ENCODE measurements around the gene SPDYE3. TPM values are rescaled to one million over a fixed set of nuclear protein-coding genes. Genes with fewer than 3 reads are reported as not detected.
"Not testable (repeated sequence)": the region's sequence is repeated elsewhere in the genome, so short reads cannot be mapped to it uniquely, and the experiment has no call there.

The SPDYE3 gene
- total RNA-seq, 1 donor from 2014 or later, result not detected

GRCh38 chr7:100295269-100295668 lies 12.2 kb upstream of the SPDYE3 start:
- DNase-seq (ENCODE audit: low spot score in 2 of 2); intact Hi-C loops (cut with DNase I): not testable (repeated sequence)

GRCh38 chr7:100297852-100298631 lies 9.5 kb upstream of the SPDYE3 start:
- H3K4me3 ChIP-seq; H3K9me3 ChIP-seq; intact Hi-C loops (cut with DNase I); H3K4me1 ChIP-seq; H3K36me3 ChIP-seq; H3K27ac ChIP-seq; DNase-seq (ENCODE audit: low spot score in 2 of 2); H3K27me3 ChIP-seq: not testable (repeated sequence)

More at GRCh38 chr7:100295269-100295668, 12.2 kb upstream of the SPDYE3 start:
- not testable (repeated sequence) for H3K36me3 ChIP-seq, H3K4me3 ChIP-seq, H3K9me3 ChIP-seq, H3K27ac ChIP-seq, H3K4me1 ChIP-seq, H3K27me3 ChIP-seq

GRCh38 chr7:100298632-100298895 lies 8.9 kb upstream of the SPDYE3 start:
- H3K36me3 ChIP-seq; DNase-seq (ENCODE audit: low spot score in 2 of 2); H3K27me3 ChIP-seq; H3K27ac ChIP-seq; H3K4me1 ChIP-seq; intact Hi-C loops (cut with DNase I); H3K9me3 ChIP-seq; H3K4me3 ChIP-seq: not testable (repeated sequence)

- H3K9me3 ChIP-seq; DNase-seq (ENCODE audit: low spot score in 2 of 2); H3K36me3 ChIP-seq; intact Hi-C loops (cut with DNase I); H3K4me1 ChIP-seq; H3K27me3 ChIP-seq; H3K4me3 ChIP-seq; H3K27ac ChIP-seq: not testable (repeated sequence)
Measured at GRCh38 chr7:100304526-100304925, 3.0 kb upstream of the SPDYE3 start.

- H3K27me3 ChIP-seq; DNase-seq (ENCODE audit: low spot score in 2 of 2); H3K36me3 ChIP-seq; H3K27ac ChIP-seq; H3K4me1 ChIP-seq; H3K4me3 ChIP-seq; H3K9me3 ChIP-seq; intact Hi-C loops (cut with DNase I): not testable (repeated sequence)
Measured at GRCh38 chr7:100318329-100318728, 10.8 kb downstream of the SPDYE3 start.

GRCh38 chr7:100321648-100322047 lies 14.1 kb downstream of the SPDYE3 start:
- DNase-seq (ENCODE audit: low spot score in 2 of 2); H3K4me3 ChIP-seq; H3K4me1 ChIP-seq; H3K27ac ChIP-seq; intact Hi-C loops (cut with DNase I); H3K27me3 ChIP-seq; H3K9me3 ChIP-seq: not testable (repeated sequence)
- H3K36me3 ChIP-seq, result peaks cover 5 to 24% of the 10 kb centered on the region in 2 donors

- H3K36me3 ChIP-seq, result peaks cover 14 to 33% of the 10 kb centered on the region in 2 donors
- H3K4me3 ChIP-seq; H3K27me3 ChIP-seq; intact Hi-C loops (cut with DNase I); H3K27ac ChIP-seq; H3K9me3 ChIP-seq; H3K4me1 ChIP-seq; DNase-seq (ENCODE audit: low spot score in 2 of 2): not testable (repeated sequence)
Measured at GRCh38 chr7:100324194-100324593, 16.7 kb downstream of the SPDYE3 start.

GRCh38 chr7:100325671-100326070 lies 18.2 kb downstream of the SPDYE3 start:
- H3K4me1 ChIP-seq; H3K27ac ChIP-seq; DNase-seq (ENCODE audit: low spot score in 2 of 2); intact Hi-C loops (cut with DNase I); H3K4me3 ChIP-seq; H3K9me3 ChIP-seq; H3K27me3 ChIP-seq: not testable (repeated sequence)
- H3K36me3 ChIP-seq, result peaks cover 14 to 30% of the 10 kb centered on the region in 2 donors

- DNase-seq (ENCODE audit: low spot score in 2 of 2); H3K9me3 ChIP-seq; H3K27me3 ChIP-seq; H3K4me1 ChIP-seq; H3K4me3 ChIP-seq; H3K27ac ChIP-seq; intact Hi-C loops (cut with DNase I): not testable (repeated sequence)
- H3K36me3 ChIP-seq, result peaks cover 14 to 30% of the 10 kb centered on the region in 2 donors
Measured at GRCh38 chr7:100326914-100327313, 19.4 kb downstream of the SPDYE3 start.

GRCh38 chr7:100335566-100336466 lies 28.3 kb downstream of the SPDYE3 start:
- not testable (repeated sequence) for H3K36me3 ChIP-seq, H3K27me3 ChIP-seq, H3K9me3 ChIP-seq
- DNase-seq (ENCODE audit: low spot score in 2 of 2), result peak; percentile 86 to 96
- peaks cover 0 to 10% of the 10 kb centered on the region in 2 donors for H3K4me1 ChIP-seq
- H3K4me3 ChIP-seq, result peak overlapping the region; percentile 78 to 96
- intact Hi-C loops (cut with DNase I), result loop anchor here (1.0 kb wide), 1 partner anchor 93 kb away; the partner anchor contains the start of gene MEPCE
- H3K27ac ChIP-seq, result peak overlapping the region; percentile 84 to 96

- H3K9me3 ChIP-seq; DNase-seq (ENCODE audit: low spot score in 2 of 2); H3K4me3 ChIP-seq; H3K27me3 ChIP-seq; H3K36me3 ChIP-seq; H3K27ac ChIP-seq; intact Hi-C loops (cut with DNase I): not testable (repeated sequence)
- H3K4me1 ChIP-seq, result peaks cover 0 to 10% of the 10 kb centered on the region in 2 donors
Measured at GRCh38 chr7:100338083-100338696, 30.7 kb downstream of the SPDYE3 start.

- H3K4me1 ChIP-seq; H3K27ac ChIP-seq; DNase-seq (ENCODE audit: low spot score in 2 of 2); H3K9me3 ChIP-seq; H3K27me3 ChIP-seq; intact Hi-C loops (cut with DNase I); H3K4me3 ChIP-seq: not testable (repeated sequence)
- peaks cover 11 to 17% of the 10 kb centered on the region in 2 donors for H3K36me3 ChIP-seq
Measured at GRCh38 chr7:100341286-100341685, 33.8 kb downstream of the SPDYE3 start.

All from ascending aorta (tissue), 2 donors.